Measurements from ENCODE around the gene RGL1. TPM values are rescaled to one million over a fixed set of nuclear protein-coding genes. Genes with fewer than 3 reads are reported as not detected.

Gene RGL1
- total RNA-seq, 1 donor from 2014 or later: 23.1 TPM

DNA sequence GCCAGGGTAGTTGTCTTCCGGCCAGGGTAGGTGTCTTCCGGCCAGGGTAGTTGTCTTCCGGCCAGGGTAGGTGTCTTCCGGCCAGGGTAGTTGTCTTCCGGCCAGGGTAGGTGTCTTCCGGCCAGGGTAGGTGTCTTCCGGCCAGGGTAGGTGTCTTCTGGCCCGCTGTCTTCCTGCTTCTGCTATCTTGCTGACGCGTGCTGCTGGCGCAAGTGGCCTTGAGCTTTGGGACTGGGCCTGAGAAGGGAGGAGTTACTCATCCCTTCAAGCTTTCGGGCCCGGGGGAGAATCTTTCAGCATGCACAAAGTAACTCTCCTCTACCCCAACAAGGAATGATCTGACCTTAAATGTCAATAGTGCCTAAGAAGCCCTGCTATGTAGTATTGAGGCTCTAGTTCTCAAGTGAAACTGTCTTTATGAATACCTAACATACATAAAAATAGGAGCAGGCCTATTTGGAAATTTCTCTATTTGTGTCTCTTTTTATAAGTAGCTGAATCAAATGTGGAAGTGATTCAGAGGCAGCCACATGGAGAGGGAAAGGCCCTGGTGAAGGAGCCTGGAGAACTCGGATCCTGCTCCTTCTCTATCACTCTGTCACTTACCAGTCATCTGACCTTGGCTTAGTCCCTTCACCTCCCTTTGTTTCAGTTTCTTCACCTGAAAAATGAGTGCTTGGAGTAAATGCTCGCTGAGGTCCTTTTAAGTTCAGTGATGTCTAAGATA is 65.6 kb downstream of the RGL1 start:
- Histone ChIP-seq H3K4me1 (peaks cover 9 to 18% of the 10 kb centered on the region in 2 donors), H3K9me3 (no peaks in the 10 kb centered on the region), H3K4me3 (no peak overlapping the region), H3K27me3 (no peaks in the 10 kb centered on the region), H3K27ac (peak overlapping the region; percentile 57), H3K36me3 (no peaks in the 10 kb centered on the region)
- intact Hi-C loops (cut with DNase I): loop anchor here (10.0 kb wide), 1 partner anchor 56 kb away; no protein-coding TSS in a partner anchor
- TF ChIP-seq, protein P1, sequence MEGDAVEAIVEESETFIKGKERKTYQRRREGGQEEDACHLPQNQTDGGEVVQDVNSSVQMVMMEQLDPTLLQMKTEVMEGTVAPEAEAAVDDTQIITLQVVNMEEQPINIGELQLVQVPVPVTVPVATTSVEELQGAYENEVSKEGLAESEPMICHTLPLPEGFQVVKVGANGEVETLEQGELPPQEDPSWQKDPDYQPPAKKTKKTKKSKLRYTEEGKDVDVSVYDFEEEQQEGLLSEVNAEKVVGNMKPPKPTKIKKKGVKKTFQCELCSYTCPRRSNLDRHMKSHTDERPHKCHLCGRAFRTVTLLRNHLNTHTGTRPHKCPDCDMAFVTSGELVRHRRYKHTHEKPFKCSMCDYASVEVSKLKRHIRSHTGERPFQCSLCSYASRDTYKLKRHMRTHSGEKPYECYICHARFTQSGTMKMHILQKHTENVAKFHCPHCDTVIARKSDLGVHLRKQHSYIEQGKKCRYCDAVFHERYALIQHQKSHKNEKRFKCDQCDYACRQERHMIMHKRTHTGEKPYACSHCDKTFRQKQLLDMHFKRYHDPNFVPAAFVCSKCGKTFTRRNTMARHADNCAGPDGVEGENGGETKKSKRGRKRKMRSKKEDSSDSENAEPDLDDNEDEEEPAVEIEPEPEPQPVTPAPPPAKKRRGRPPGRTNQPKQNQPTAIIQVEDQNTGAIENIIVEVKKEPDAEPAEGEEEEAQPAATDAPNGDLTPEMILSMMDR (IDR thresholded peaks at IDR 0.05): no peak
- peak; percentile 14 to 81 for DNase-seq (ENCODE audit: low spot score in 2 of 2)

DNA sequence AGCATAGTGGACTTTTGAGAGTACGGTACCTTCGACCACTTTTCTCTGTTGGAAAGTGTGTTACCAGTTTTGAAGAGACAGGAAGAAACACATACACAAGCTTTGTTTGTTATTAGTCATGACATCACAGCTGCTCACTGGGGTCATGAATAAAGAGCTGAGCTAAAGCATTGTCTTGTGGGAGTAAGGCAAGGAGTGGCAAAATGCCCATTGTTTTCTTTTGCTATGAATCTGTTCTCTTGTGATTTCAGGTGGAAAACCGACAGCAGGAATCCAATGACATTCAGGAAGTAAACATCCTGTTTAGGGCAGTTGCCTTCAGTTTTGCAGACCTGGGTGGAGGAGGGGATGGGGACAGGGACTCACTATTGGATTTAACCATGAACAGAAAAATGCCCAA is 66.2 kb downstream of the RGL1 start:
- H3K27ac ChIP-seq: peak overlapping the region; percentile 57
- H3K9me3 ChIP-seq: no peaks in the 10 kb centered on the region
- intact Hi-C loops (cut with DNase I): loop anchor here (10.0 kb wide), 1 partner anchor 56 kb away; no protein-coding TSS in a partner anchor
- H3K36me3 ChIP-seq: no peaks in the 10 kb centered on the region
- TF ChIP-seq, protein P1 (IDR thresholded peaks at IDR 0.05): no peak
- no peaks in the 10 kb centered on the region for H3K27me3 ChIP-seq
- no peak overlapping the region for H3K4me3 ChIP-seq
- no peak for DNase-seq (ENCODE audit: low spot score in 2 of 2)
- H3K4me1 ChIP-seq: peaks cover 10 to 19% of the 10 kb centered on the region in 2 donors

DNA sequence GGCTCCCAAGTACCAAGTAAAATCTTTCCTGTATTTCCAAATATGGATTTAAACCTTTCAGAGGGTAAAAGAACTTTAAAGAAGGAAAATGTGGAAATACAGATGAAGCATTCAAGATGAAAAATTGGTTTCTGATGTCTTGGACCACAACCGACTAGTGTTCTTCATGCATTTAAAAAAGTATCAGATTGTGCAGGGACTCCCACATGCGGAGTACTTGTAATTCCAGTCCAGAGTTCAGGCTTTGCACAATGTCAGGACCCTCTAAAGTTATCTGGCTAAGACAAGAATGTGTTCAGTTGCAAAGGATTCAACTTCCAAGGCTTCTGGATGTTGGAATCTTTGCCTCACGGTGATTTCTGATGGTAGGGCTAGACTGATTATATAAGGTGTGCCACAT is 66.7 kb downstream of the RGL1 start:
- TF ChIP-seq, protein P1 (IDR thresholded peaks at IDR 0.05): no peak
- intact Hi-C loops (cut with DNase I): loop anchor here (10.0 kb wide), 1 partner anchor 57 kb away; no protein-coding TSS in a partner anchor
- H3K4me3 ChIP-seq: no peak overlapping the region
- H3K27ac ChIP-seq: peak overlapping the region in 1 of 2 donors; percentile 31
- peaks cover 12 to 24% of the 10 kb centered on the region in 2 donors for H3K4me1 ChIP-seq
- H3K36me3 ChIP-seq: no peaks in the 10 kb centered on the region
- no peak for DNase-seq (ENCODE audit: low spot score in 2 of 2)
- no peaks in the 10 kb centered on the region for H3K9me3 ChIP-seq
- no peaks in the 10 kb centered on the region for H3K27me3 ChIP-seq

DNA sequence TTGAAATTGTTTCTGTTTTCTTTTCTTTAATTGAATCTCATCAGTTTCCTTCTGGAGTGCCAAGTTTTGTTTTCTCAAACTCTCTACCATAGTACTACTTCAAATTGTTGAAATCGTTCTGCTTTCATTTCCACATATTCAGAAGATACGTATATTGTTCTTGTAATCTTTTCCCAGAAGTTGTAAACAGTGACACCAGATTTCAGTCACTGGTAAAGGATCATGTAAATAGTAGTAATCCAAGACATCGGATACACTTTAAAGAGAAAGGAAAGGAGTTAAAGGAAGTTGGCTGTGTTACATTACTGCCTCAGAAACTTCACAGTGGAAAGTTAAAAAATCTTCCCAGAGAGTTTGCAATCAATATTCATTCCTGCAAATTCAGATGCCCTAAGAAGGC is 67.5 kb downstream of the RGL1 start:
- no peaks in the 10 kb centered on the region for H3K36me3 ChIP-seq
- H3K27ac ChIP-seq: peak overlapping the region in 1 of 2 donors; percentile 31
- DNase-seq (ENCODE audit: low spot score in 2 of 2): no peak
- no peaks in the 10 kb centered on the region for H3K27me3 ChIP-seq
- intact Hi-C loops (cut with DNase I): loop anchor here (10.0 kb wide), 1 partner anchor 58 kb away; no protein-coding TSS in a partner anchor
- peaks cover 15 to 30% of the 10 kb centered on the region in 2 donors for H3K4me1 ChIP-seq
- TF ChIP-seq, protein P1 (IDR thresholded peaks at IDR 0.05): no peak
- H3K9me3 ChIP-seq: no peaks in the 10 kb centered on the region
- peak overlapping the region in 1 of 2 donors; percentile 10 for H3K4me3 ChIP-seq

DNA sequence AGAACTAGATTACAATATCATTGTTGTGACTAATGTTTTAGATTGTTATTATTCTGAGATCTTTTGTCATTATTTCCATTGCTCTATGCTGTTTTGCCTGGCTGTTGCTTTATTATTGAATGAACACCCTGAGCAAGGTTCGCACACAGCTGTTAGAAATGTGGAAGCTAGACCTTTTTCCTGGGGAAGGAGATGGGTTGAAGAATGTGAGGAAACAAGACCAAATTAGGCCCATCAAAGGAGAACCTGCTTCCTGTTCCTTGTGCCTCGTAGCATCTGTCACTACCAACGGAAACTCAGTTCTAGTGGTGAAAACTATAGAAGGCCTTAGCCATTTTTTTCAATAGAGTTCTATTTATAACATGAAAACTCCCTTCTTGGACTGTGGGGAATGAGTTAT is 68.7 kb downstream of the RGL1 start:
- Histone ChIP-seq H3K9me3 (no peaks in the 10 kb centered on the region), H3K4me3 (no peak overlapping the region), H3K36me3 (no peaks in the 10 kb centered on the region), H3K27ac (peak overlapping the region; percentile 47 to 48), H3K27me3 (no peaks in the 10 kb centered on the region), H3K4me1 (peaks cover 18 to 30% of the 10 kb centered on the region in 2 donors)
- intact Hi-C loops (cut with DNase I): loop anchor here (10.0 kb wide), 1 partner anchor 59 kb away; no protein-coding TSS in a partner anchor
- TF ChIP-seq, protein P1 (IDR thresholded peaks at IDR 0.05): no peak
- DNase-seq (ENCODE audit: low spot score in 2 of 2): no peak

Data from ascending aorta (tissue), 2 donors.